Esophagus muscularis mucosa (tissue), 4 donors: ENCODE data around the gene ST6GALNAC6. TPM values are rescaled to one million over a fixed set of nuclear protein-coding genes. Genes with fewer than 3 reads are reported as not detected.
A peak's percentile ranks its signal among the peaks of the same experiment; 100 is the strongest.

Source experiments
- DNase-seq: peaks from one replicate; pipeline ENCODE4 v3.0.0-alpha.2; 2017; ENCODE audit errors: extremely low spot score
- H3K27ac ChIP-seq, 4 donors: fragments of 200-600 bp; sonication (generic); replicated peaks in 1 of 4; 1 replicate in 3 of 4; 2 replicates in 1 of 4; pipeline ENCODE4 v1.5.1; 2016 to 2019; ENCODE audit warnings: mild to moderate bottlenecking in 1 of 4
- H3K27me3 ChIP-seq, 4 donors: fragments of 200-600 bp; sonication (generic); one replicate each; pipeline versions ENCODE4 v1.5.1 to v1.6.0; 2016 to 2019
- H3K36me3 ChIP-seq, 4 donors: fragments of 200-600 bp; sonication (generic); one replicate each; pipeline ENCODE4 v1.5.1; 2016 to 2019
- H3K4me1 ChIP-seq, 4 donors: fragments of 200-600 bp; sonication (generic); one replicate each; pipeline ENCODE4 v1.5.1; 2016 to 2019
- H3K4me3 ChIP-seq, 4 donors: fragments of 200-600 bp; sonication (generic); 1 replicate in 2 of 4; 2 replicates in 2 of 4; pipeline ENCODE4 v1.5.1; 2016 to 2019; ENCODE audit warnings: mild to moderate bottlenecking in 4 of 4, moderate library complexity in 1 of 4
- H3K9me3 ChIP-seq, 4 donors: fragments of 200-600 bp; sonication (generic); 1 replicate in 3 of 4; 2 replicates in 1 of 4; pipeline ENCODE4 v1.5.1; 2016 to 2019
- EP300 ChIP-seq: sonication (generic); formaldehyde crosslinking; IDR thresholded peaks from one replicate; pipeline ENCODE4 v1.6.1; 2017; ENCODE audit warnings: antibody characterized with exemption
- POLR2A ChIP-seq: fragments of 450-650 bp; IDR thresholded peaks from one replicate; pipeline ENCODE4 v1.6.1; 2017; ENCODE audit warnings: antibody characterized with exemption, moderate library complexity, mild to moderate bottlenecking, low read depth
- POLR2AphosphoS5 ChIP-seq, 2 donors: sonication (generic); formaldehyde crosslinking; IDR thresholded peaks; one replicate each; pipeline ENCODE4 v1.6.1; 2017; ENCODE audit warnings: antibody characterized with exemption in 2 of 2
- WGBS: methylation state at CpG from one replicate; pipeline ENCODE4 v1.1.5; 2018; 5-methylcytosine and 5-hydroxymethylcytosine counted together
- intact Hi-C: fragments of 100-400 bp; cut with DNase I; formaldehyde crosslinking; loops from one replicate; pipeline ENCODE4 v1.15.1; 2023
- total RNA-seq, 4 donors: library from RNA; depleted of rRNA; stranded (reverse); fragments of >200 nt; gene quantifications; one replicate each; pipeline versions ENCODE4 v1.1.0 to v1.2.1, GENCODE V29; 2016
- TF ChIP-seq, protein P1 (sequence below), 3 experiments: fragments of 200-600 bp in 2 of 3; fragments of 450-650 bp in 1 of 3; sonication (generic) in 2 of 3; IDR thresholded peaks; one replicate each; pipeline ENCODE4 v1.5.1; 2017 to 2019; ENCODE audit warnings: antibody characterized with exemption in 3 of 3, mild to moderate bottlenecking in 2 of 3, moderate library complexity in 1 of 3

The ST6GALNAC6 gene
- total RNA-seq, 4 donors from 2014 or later: 95.9 to 169 (median 125) TPM

- Histone ChIP-seq H3K27me3 (no peaks in the 10 kb centered on the region), H3K36me3 (peaks cover 0 to 7% (median 0%) of the 10 kb centered on the region in 4 donors), H3K9me3 (no peaks in the 10 kb centered on the region), H3K4me3 (no peak overlapping the region), H3K4me1 (peaks cover 37 to 55% (median 48%) of the 10 kb centered on the region in 4 donors), H3K27ac (peak overlapping the region in 2 of 4 donors; percentile 84 to 87)
- 62% methylated on average over 8 of the region's 8 CpGs for WGBS
- intact Hi-C loops: no loop called here
- TF ChIP-seq, protein P1, sequence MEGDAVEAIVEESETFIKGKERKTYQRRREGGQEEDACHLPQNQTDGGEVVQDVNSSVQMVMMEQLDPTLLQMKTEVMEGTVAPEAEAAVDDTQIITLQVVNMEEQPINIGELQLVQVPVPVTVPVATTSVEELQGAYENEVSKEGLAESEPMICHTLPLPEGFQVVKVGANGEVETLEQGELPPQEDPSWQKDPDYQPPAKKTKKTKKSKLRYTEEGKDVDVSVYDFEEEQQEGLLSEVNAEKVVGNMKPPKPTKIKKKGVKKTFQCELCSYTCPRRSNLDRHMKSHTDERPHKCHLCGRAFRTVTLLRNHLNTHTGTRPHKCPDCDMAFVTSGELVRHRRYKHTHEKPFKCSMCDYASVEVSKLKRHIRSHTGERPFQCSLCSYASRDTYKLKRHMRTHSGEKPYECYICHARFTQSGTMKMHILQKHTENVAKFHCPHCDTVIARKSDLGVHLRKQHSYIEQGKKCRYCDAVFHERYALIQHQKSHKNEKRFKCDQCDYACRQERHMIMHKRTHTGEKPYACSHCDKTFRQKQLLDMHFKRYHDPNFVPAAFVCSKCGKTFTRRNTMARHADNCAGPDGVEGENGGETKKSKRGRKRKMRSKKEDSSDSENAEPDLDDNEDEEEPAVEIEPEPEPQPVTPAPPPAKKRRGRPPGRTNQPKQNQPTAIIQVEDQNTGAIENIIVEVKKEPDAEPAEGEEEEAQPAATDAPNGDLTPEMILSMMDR (IDR thresholded peaks at IDR 0.05): no peak
- TF ChIP-seq POLR2A: no peak
- no peak for TF ChIP-seq EP300
- TF ChIP-seq POLR2AphosphoS5 (IDR thresholded peaks at IDR 0.05): no peak
- DNase-seq: no peak
Measured at GRCh38 chr9:127878652-127879390, 20.6 kb downstream of the ST6GALNAC6 start.

DNA sequence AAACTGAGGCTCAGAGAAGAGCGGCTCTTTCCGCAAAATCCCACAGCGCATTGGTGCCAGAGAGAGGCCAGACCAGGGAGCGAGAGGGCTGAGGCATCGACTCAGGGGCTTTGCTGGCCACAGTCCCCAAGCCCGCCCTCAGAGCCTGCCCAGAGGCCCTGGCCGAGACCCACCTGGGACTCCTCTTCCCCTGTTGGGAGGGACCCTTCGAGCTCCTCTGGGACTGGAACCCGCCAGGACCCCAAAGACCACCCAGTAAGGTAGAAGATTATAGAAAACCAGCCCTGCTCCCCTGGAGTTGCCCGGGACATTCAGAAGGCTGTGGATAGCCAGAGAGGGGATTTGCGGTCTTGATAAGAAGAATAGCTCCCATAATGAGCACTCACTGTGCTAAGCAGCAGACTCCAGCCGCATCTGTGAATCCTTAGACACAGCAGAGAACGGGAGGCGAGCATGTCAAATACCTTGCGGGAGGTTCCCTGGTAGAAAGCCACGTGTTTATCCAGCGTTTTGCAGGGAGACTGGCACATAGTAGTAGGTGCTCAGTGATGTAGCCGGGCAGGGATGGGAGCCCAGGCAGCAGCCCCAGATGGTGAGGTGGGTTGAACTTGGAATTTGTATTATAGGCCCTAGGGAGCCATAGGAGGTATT is 21.3 kb downstream of the ST6GALNAC6 start:
- peaks cover 44 to 62% (median 54%) of the 10 kb centered on the region in 4 donors for H3K4me1 ChIP-seq
- H3K27me3 ChIP-seq: no peaks in the 10 kb centered on the region
- peak overlapping the region; percentile 67 to 91 (median 76) for H3K4me3 ChIP-seq
- no peak for DNase-seq
- H3K9me3 ChIP-seq: no peaks in the 10 kb centered on the region
- TF ChIP-seq EP300 (no peak), POLR2A (no peak), POLR2AphosphoS5 (IDR thresholded peaks at IDR 0.05) (no peak)
- TF ChIP-seq, protein P1 (IDR thresholded peaks at IDR 0.05): no peak
- intact Hi-C loops: no loop called here
- peaks cover 0 to 9% (median 3%) of the 10 kb centered on the region in 4 donors for H3K36me3 ChIP-seq
- peak overlapping the region; percentile 80 to 91 (median 86) for H3K27ac ChIP-seq
- WGBS: 39% methylated on average over 18 of the region's 18 CpGs

- H3K4me1 ChIP-seq: peaks cover 46 to 62% (median 56%) of the 10 kb centered on the region in 4 donors
- DNase-seq: no peak
- H3K27ac ChIP-seq: peak within 1 kb of the TSS; percentile 80 to 91 (median 86)
- H3K36me3 ChIP-seq: peaks cover 0 to 10% (median 8%) of the 10 kb centered on the region in 4 donors
- H3K9me3 ChIP-seq: no peaks in the 10 kb centered on the region
- TF ChIP-seq EP300 (no peak), POLR2AphosphoS5 (IDR thresholded peaks at IDR 0.05) (peak; percentile 84 to 90)
- intact Hi-C loops: no loop called here
- 4% methylated on average over 5 of the region's 44 CpGs for WGBS
- H3K27me3 ChIP-seq: no peaks in the 10 kb centered on the region
- H3K4me3 ChIP-seq: peak within 1 kb of the TSS; percentile 67 to 91 (median 76)
Measured at GRCh38 chr9:127877566-127877998, 21.8 kb downstream of the ST6GALNAC6 start, which contains the start of gene AK1. Gene AK1, minus strand, starts transcription at chr9:127877675. Its CDS starts 3,058 bp downstream, at chr9:127874617.

DNA sequence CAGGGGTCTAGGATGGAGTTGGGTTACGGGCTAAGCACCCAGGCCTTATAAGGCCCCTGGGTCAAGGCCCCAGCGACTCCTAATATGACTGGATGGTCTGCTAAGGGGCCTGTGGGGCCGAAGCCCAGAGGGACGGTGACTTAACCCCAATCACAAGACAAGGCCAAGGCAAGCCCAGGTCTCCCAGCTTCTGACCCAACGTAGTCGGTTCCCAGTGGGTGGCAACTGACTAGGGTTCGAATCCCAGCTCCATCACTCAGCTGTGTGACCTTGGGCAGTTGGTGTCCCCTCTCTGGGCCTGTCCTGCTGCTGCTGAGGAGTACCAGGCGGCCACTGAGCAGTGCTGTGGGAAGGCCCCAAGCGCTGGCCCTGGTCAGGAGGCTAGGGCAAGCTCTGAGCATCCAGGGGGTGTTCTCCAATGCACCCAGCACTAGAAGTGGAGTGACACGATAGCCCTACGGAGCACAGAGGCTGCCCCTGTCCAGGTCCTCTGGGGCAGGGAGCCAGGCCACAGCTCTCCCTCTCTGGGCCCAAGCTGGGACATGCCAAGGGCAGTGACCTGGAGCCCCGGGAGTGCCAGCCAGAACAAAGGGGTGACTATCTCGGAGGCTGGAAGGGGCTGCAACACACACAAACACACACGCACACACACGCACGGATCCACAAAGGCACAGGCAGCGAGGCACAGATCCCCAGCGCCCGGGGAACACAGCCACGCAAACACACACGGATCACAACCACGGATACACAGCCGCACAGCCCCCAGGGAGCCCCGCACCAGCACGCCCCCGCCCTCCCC is 22.4 kb downstream of the ST6GALNAC6 start:
- peaks cover 0 to 16% (median 14%) of the 10 kb centered on the region in 4 donors for H3K36me3 ChIP-seq
- H3K27me3 ChIP-seq: no peaks in the 10 kb centered on the region
- TF ChIP-seq POLR2AphosphoS5 (IDR thresholded peaks at IDR 0.05): no peak
- TF ChIP-seq EP300: no peak
- TF ChIP-seq, protein P1 (IDR thresholded peaks at IDR 0.05): no peak
- no peak for TF ChIP-seq POLR2A
- WGBS: 0% methylated on average over 12 of the region's 26 CpGs
- intact Hi-C loops: no loop called here
- H3K4me1 ChIP-seq: peaks cover 46 to 61% (median 55%) of the 10 kb centered on the region in 4 donors
- H3K9me3 ChIP-seq: no peaks in the 10 kb centered on the region
- DNase-seq: no peak
- peak overlapping the region; percentile 80 to 91 (median 86) for H3K27ac ChIP-seq
- H3K4me3 ChIP-seq: peak overlapping the region; percentile 67 to 91 (median 76)
